ENCODE data around the gene CABLES2.
"Not testable (repeated sequence)": the region's sequence is repeated elsewhere in the genome, so short reads cannot be mapped to it uniquely, and the experiment has no call there.

CABLES2 gene

DNA sequence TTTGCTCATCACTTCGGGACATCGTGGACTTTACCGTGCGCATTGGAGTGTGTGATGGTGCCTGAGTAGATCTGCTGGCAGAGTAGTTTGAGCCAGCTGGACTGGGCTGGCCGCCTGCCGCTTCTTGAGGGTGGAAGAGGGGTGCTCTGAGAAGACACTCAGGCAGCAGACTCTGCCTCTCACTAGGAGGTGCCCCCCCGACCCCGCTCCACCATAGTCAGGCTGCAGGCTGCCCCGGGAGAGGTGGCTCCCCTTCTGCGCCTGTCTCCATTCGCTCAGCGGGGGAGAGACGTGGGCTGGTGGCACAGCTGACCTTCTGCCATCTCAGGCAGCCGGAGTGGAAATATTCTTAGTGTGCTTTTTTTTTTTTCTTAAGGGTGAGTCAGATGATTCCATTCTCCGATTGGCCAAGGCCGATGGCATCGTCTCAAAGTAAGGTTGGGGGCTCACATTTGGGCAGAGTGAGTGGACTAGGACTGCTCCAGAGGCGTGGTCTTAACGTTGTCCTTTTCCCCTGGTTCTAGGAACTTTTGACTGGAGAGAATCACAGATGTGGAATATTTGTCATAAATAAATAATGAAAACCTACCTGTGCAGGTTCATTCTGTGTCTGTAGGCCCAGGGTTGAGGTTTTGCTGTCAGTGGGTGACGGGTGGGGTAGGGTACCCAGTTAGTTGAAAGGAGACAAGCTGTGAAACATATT lies 19.0 kb downstream of the CABLES2 start:
- no peak for DNase-seq

DNA sequence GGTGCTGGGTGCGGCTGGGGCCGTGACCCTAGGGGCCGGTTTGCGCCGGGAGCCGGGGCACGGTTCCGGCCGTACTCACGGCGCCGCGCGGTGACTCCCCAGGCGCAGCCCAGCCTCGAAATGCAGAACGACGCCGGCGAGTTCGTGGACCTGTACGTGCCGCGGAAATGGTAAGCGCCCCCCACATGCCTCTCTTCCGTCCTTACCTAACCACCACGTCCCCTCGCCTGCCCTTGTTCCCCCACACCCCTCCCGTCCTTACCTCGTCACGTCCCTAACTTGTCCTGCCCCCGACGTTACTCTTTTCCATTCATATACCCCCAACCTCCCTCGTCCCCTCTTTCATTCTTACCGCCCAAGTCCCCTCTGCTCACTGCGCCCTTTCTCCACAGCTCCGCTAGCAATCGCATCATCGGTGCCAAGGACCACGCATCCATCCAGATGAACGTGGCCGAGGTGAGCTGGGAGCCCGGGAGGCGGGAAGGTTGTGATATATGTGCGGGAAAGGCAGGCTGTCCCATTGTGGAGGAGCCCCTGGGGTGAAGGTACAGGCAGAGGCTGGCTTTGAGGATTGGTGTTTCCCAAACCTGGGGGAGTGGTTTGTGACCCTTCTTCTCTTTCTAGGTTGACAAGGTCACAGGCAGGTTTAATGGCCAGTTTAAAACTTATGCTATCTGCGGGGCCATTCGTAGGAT lies 19.7 kb downstream of the CABLES2 start:
- DNase-seq: no peak

DNA sequence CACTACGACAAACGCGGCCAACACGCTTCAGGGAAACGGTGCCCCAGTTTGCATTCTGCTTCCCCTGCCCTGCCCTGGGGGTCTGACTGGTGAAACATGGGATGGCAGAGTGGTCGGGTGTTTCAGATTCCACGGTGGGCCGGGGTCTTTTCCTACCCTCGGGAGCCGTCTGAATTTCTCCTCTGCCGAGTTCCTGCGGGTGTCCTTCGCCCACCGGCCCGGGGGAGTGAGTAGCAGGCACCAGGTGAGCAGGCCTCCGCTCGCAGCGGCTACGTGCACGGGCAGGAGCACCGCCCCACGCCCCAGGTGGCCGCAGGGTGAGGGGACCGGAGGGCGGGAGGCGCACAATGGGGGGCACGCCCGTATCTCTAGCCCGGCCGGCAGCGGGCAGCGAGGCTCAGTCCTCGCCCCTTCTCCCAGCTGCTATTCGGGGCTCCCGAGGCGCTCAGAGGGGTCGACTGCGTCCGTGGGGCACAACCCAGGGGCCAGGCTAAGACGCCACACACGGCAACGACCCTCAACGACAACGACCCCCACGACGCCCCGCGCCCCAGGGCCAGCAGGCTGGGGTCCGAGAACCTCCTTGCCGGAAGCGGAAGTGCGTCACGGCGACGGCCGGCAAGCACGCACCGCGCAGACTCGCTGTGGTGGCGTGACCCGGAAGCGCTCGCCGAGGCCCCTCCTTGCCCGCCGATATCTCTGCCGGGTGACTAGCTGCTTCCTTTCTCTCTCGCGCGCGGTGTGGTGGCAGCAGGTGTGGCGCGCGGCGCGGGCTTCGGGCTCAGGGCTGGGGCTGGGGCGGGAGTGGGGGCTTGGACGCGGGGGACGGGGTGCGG lies 20.5 kb downstream of the CABLES2 start, which contains the start of gene RPS21:
RPS21 (plus strand) TSS at position 721 of the 836 bp plus-strand sequence. CDS start 236 bp downstream, outside the sequence.
- DNase-seq: no peak

DNA sequence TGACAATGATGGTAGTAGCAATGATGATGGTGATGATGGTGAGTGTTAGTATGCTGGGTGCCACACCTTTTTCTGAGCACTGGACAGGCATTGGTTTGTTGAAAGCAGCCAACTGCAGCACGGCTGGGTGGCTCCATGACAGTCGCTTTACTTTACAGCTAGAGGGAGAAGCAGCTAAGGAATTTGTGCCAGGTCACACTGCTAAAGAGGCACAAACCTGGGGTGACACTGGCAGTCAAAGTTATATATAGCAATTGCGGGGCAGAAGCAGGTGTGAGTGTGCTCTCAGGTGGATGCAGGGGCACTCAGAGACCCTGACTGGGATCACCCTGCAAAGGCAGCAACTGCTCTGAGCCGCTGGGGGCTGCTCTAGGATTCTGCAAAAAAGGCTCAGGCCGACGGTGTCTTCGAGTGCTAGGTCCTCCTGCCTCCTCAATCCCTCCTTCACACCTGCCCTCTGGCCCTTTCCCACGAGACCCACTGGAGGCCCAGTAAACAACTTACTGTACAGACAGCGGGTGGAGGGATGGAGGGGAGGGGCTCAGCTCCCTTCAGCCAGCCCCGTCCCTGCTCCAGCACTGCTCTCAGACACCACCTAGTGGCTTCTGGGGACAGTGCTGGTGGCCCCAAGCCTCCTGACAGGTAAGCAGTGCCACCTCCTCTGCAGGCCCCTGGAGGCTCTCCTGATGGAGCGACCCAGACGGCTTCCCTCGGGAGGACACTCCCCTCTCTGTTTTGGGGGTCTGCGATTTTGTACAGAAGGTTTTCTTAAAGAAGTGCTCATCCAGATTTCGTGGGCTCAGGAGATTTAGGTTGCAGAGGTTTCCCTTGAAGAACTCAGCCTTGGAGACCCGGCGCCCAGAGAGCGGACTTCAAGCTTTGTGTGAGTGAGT lies 24.5 kb downstream of the CABLES2 start:
- DNase-seq: no peak

DNA sequence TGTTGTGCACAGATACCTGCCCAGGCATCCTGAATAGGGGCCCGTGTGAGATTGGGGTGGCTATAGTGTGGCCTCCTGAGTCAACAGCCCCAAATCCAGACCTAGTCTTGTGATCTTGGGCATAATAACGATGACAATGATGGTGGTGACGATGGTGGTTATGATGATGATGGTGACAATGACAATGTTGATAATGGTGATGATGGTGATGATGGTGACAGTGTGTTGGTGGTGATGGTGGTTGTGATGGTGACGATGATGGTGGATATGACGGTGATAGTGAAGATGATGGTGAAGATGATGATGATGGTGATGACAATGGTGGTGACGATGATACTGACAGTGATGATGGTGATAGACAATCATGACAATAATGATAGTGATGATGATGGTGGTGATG lies 25.2 kb downstream of the CABLES2 start:
- no peak for DNase-seq

DNA sequence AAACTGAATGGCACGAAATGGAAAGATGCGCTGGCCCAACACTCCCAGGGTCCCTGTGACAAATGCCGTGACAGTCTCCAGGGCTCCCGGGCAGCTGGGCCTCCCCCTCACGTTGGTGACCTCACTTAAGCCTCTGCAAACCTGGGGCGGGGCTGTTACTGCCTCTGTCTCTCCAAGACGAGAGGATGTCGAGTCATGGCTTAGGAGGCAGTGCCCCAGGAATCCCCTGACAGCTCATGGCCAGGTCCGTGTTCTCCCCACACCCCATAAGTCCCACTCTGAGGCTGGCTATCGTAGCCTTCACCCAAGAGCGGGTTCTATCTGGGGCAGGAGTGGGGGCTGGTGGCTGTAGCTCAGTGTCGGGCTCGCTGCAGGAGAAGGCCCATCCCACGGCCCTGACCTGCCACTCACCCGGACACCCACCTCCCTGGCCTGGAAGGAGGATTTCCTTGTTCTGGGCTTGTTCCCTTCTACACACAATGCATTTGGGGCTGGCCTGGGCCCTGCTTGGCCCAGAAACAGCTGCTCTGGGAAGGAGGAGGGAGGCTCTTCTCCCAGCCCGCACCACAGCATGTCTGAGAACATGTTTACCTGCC lies 25.8 kb downstream of the CABLES2 start:
- DNase-seq: no peak

DNA sequence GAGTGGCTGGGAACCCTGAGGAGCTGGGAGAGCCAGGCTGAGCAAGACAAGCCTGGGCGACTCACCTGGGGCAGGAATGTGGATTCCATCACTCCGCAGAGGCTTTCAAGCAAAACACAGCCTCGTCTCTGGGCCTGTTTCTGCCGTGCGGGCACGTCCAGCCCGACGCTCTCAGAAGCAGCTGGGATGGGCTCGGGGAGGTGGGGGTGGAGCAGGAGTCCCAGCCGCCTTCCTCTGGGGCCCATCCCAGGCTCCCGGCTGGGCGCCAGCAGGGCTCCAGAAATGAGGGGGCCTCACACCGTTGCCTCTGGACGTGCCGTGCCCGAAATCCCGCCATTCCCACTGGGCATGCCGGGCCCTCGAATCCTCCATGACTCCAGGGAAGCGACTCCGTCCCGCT lies 28.9 kb downstream of the CABLES2 start:
- no peak for DNase-seq

DNA sequence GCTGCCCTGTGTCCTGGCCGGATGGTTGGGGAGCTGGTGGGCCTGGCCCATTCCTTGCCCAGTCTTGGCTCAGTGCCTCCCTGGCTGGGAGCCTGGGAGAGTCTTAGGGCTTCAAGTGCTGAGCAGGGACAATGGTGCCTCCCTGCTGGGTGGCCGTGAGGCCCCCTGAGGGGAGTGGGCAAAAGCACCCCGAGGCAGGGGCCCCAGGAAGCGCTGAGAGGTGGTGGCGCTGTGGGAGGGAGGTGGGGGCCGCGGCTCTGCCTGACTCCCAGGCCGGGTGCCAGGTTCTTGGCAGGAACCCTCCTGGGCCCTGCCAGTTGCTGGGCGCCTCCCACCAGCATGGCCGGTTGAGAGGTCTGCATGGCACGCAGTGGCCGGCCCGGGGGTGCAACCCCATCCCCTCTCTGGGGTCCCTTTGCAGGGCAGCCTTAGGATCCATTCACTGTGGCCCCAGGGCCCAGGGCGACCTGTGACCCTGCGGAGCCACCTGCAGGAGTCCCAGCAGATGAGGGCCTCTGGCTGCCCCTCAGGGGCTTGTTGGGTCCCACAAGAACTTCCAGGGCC lies 29.4 kb downstream of the CABLES2 start:
- DNase-seq: no peak

DNA sequence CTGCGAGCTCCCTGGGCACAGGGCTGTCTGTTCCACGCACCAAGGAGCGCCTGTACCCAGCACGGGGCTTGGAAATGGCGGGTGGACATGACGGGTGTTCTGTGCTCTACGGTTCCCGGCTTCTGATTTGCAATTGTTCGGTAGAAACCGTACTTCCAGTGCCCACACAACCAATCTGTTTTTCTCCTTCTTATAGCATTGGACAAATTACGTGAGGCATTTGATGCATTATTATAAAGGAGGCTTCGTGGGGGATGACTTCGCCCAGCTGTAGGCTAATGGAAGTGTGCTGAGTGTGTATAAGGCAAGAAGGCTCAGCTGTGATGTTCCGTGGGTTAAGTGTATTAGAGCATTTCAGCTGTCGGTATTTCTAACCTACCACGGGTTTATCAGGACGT lies 30.0 kb downstream of the CABLES2 start:
- no peak for DNase-seq

DNA sequence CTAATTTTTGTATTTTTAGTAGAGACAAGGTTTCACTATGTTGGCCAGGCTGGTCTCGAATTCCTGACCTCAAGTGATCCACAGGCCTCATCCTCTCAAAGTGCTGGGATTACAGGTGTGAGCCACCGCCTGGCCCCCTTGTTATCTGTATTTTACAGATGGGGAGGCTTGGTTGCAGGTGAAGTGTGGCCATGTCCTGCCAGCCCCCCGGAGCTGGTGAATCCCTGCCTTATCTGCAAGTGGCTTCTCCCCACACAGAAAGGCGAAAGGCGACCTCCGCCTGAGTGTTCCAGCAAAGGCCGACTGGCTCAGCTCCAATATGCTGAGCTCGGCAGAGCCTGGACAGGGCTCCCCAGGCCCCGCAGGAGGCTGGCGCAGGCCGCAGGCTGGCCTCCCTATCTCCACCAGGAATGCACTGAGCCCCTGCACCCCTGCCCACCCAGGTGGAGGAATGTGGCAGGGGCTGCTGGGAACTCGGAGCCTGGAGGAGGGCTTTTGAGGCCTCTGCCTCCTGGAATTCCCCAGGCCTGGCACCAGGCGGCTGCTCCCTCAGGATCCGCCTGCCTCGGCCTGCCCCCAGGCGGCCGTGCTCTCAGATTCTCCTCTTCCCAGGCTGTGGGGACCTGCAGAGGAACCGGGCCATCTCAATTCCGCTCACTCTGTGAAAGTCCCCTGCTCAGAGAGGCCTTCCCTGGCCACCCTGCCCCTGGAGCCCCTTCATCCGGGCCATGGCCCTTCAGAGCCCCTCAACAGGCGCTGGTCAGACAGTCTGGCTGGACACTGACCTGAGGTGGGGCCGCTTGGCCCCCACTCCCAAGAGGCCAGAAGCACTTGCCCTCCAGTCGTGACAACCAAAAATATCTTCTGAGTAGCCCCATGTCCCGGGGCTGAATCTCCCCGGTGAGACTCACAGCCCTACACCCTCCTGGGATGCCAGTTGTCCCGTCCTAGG lies 30.7 kb downstream of the CABLES2 start:
- DNase-seq: no peak

DNA sequence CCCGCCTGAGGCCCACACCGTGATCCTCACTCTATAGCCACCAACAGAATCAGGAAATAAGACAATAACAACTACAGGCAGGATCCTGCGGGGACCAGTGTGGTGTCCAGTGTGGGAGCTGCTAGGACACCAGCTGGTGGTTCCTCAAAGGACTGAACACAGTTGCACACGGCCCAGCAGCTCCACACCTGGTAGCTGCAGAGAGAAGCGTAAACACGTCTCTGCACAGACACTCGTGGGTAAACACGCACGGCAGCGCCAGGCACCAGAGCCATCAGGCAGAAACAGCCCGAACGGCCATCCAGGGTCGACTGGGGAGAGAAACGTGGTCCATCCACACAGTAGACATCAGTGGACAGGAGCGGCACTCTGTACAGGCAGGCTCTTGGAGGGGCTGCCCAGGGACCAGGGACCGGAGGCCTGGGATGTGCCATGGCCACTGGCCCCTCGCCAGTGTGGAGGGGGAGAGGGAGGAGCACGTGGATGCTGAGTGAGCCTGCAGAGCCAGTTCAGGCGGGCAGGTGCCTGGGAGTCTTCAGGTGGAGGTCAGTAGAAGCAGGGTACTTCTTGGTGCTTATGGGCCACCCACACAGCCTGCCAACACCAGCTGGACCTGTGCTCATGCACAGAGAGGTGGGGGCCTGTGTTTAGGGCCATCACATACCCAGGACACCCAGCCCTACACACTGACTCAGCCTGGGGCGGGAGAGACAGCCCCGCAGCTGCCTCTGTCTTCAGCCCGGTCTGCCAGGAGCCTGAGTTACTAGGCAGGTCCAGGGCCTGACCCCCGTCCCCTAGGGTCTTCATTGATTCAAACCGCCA lies 32.5 kb downstream of the CABLES2 start:
- DNase-seq: no peak

DNA sequence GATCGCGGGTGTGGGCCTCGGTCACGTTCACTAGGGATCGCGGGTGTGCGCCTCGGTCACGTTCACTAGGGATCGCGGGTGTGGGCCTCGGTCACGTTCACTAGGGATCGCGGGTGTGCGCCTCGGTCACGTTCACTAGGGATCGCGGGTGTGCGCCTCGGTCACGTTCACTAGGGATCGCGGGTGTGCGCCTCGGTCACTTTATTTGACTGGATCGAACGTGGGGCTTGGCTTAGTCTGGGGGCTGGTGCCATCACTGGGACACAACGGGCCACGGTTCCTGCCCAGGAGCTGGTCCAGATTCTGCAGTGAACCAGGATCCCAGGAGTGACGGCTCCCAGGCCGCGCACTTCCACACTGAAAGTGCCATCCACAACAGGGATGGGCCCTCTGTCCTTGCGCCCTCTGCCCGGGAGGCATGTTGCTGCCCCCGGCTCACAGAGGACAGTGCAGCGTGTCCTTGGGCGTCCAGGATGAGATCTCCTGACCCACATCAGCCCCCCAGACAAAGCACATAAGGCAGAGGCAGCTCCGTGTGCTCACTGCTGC lies 33.4 kb downstream of the CABLES2 start:
- not testable (repeated sequence) for DNase-seq

DNA sequence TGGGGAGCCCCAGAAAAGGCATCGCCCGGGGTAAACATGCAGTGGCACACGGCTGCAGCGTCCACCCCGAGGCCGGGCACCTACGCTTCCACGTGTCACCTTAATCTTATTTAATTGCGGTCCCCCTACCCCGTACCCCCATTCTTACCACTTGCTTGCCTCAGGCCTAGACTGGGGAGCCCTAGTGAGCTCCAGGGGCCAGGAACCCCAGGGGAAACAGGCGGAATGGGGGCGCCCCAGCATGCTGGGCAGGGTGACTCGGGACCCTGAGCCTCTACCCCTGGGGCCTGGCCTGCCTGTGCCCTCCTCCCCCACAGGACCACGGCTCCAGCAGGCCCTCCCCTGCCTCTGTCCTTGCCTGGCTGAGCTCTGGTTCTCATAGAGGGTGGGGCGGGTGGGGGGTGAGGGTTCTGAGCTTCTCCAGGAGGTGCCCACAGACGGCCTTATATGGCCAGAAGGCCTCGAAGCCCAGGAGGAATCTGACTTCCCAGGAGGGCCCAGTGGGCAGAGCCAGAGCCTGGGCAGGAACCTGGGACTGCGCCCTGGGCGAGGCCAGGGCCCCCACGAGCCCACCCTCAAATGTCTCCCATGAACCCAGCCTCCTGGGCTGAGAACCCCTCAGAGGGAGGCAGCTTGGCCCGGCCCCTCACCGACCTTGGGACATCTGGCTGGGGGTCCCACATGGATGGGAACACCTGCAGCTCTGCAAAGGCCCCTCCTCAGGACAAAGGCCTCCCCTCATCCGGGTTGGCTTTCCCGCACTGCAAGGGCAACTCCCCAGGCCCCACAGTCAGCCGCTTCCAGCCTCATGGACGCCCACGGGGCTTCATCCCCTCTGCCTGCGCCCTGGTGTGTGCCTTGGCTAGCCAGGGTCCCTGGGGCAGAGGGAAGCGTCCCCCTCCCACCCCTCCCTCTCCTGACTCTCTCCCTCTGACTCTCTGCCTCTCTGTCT lies 34.8 kb downstream of the CABLES2 start:
- DNase-seq: no peak

DNA sequence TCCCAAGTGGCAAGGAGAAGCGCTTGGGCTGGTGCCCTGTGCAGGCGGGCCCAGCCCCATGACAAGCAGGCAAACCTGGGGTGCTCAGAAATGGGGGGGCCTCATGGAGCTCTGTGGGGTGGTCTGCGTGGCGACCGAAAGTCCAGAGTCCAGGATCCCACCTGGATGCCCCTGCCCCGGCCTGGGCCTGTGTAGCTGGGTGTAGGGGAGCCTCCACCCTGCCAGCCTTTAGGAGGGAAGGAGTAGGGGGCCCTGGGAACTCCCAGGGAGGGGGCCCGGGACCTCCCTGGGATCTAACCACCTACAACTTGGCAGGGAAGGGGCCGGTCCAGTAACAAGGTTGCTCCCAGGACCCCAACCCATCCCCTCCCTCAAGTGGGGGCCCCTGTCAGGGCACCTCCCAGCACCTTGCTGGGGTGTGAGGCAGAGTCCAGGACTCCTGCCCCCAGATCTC lies 35.5 kb downstream of the CABLES2 start:
- DNase-seq: no peak

DNA sequence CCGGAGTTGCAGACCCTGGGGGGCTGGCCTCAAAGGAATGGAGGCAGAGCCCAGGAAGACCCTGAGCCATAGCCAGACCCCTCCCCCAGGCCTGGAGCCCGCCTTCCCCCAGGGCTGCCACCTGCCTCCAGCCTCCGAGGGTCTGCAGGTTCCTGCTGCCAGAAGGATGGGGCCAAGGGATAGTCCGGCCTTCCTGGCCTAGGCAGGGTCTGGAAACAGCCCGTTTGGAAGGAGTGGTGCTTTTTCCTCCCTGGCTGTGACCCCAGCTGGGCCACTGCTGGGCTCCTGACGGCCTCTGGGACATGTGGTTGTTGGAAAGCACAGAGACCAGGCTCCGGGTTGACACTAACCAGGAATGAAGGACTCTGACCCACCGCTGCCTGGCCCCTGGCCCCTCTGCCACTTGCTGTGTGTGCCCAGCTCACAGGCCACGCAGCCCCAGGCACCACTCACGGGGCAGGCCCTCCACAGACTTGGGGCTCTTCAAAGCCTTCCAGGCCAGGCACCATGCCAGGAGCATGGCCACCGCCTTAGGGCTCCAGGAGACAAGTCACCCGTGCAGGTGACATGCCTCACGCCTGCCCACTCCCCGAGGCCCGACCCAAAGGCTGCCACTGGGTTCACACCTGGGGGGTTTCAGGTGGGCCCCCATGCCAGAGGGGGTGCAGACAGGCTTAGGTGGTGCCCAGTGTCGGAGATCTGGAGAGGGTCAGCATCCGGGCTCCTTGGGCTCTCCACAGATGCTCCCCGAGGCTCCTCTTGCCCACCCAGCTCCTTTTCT lies 36.1 kb downstream of the CABLES2 start:
- DNase-seq: no peak

DNA sequence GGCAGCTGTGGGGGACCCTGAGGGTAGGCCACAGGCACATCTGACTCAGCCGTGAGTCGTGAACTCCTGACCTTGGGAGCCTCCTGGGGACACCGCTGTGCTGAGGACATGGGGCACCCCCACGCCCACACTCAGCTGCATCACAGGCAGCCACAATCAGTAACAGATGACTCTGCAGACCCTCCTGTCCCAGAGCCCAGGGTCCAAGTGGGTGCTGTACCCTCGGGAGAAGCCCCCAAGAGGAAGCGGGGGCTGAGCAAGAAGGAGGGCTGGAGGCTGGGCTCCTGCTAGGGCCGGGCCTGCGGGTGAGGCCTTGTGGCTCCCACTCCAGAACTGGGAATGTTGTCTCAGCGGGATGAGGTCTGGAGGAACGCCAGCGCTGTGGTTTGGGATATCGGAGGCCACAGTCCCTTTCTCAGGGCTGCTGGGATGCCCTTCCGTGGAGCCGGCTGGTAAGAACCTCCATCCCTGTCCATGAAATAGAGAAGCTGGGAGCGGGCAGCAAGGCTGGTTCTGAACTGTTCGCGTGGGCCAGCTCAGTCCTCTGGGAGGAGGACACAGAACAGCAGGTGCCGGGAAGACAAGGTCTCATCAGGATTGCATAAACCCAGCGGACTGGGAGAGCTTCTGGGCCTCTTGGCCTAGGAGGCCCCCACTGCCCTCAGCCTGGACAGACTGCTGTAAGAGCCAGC lies 36.8 kb downstream of the CABLES2 start:
- no peak for DNase-seq

DNA sequence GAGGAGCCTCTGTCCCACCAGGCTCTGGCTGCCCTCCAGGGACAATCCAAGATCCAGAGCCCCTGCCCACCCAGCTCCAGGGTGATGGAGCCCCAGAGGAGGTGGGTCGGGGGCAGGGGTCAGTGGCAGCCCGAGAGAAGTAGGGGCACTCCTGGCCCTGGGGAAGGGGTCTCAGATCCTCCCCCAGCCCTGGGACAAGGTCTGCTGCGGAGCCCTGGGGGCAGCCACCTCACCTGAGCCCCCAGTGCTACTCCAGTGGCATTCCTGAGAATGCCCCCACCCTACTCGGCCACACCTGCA lies 37.3 kb downstream of the CABLES2 start:
- no peak for DNase-seq

Measured in SIG-M5 (cell line).